ENCODE data around the gene GMDS. TPM values are rescaled to one million over a fixed set of nuclear protein-coding genes. Genes with fewer than 3 reads are reported as not detected.

The GMDS gene
- total and polyA plus RNA-seq, 2 of the 13 experiments (the other 11 are each of a cell fraction or from before 2014, with no cell fraction given), result 64.4 to 112 TPM

GRCh38 chr6:1784422-1784884 lies 461.0 kb downstream of the GMDS start (continued):
- TF ChIP-seq TFDP2 (CRISPR knock-in tag; IDR thresholded peaks at IDR 0.05), result no peak
- TF ChIP-seq ZNF280B (CRISPR knock-in tag; IDR thresholded peaks at IDR 0.05; ENCODE audit: borderline replicate concordance), result no peak
- no peak for TF ChIP-seq NCOA5 (CRISPR knock-in tag; IDR thresholded peaks at IDR 0.05)
- TF ChIP-seq MLLT10 (CRISPR knock-in tag; IDR thresholded peaks at IDR 0.05), result no peak

GRCh38 chr6:1781817-1782184 lies 463.6 kb downstream of the GMDS start:
- FAIRE-seq (no peak), ATAC-seq (no peak), DNase-seq (ENCODE audit: low spot score) (no peak)
- POLR2A ChIA-PET, result no interaction called here
- no peaks in the 10 kb centered on the region for H3K27me3 ChIP-seq (ENCODE audit: control insufficient read depth in 1 of 2, insufficient read depth in 2 of 2, low read length in 2 of 2)
- BruUV-seq (replicated peaks), result no TSS peak
- H3K9me3 ChIP-seq (ENCODE audit: low read length), result no peaks in the 10 kb centered on the region
- H2AFZ ChIP-seq (ENCODE audit: low read length), result no peak overlapping the region
- H3K4me1 ChIP-seq (ENCODE audit: insufficient read depth, low read length), result no peaks in the 10 kb centered on the region
- intact Hi-C loops (cut with micrococcal nuclease; ENCODE audit: unreplicated experiment), result no loop called here
- H3K79me2 ChIP-seq (ENCODE audit: insufficient read depth, low read length), result no peaks in the 10 kb centered on the region
- no peaks in the 10 kb centered on the region; the same call in 1 of the 2 replicates for H4K20me1 ChIP-seq (ENCODE audit: insufficient read depth, low read length)
- peaks cover 4 to 44% of the 10 kb centered on the region in 2 experiments; a peak in 4 of 5 replicates for H3K36me3 ChIP-seq (replicated peaks in 1 of 2; ENCODE audit: control insufficient read depth in 1 of 2, insufficient read depth in 2 of 2, low read length in 2 of 2)
- WGBS (ENCODE audit: low lambda C conversion rate), result 98% methylated on average over 4 of the region's 4 CpGs
- no peak overlapping the region for H3K4me3 ChIP-seq (replicated peaks in 1 of 3; ENCODE audit: insufficient read depth in 1 of 3, low read depth in 2 of 3, low read length in 3 of 3)
- CTCF ChIA-PET (ENCODE audit: low intra/inter-chr PET ratio, low total read pairs), result no interaction called here
- in situ Hi-C loops (cut with HindIII; ENCODE audit: extremely low pct_ligation_motif_present, low pct_unique_long_range_greater_than_20kb), result no loop called here
- no peak overlapping the region for H3K4me2 ChIP-seq (ENCODE audit: low read depth, low read length)
- no peak overlapping the region for H3K27ac ChIP-seq (ENCODE audit: extremely low read length, insufficient read depth, low read length)
- no peak overlapping the region for H3K9ac ChIP-seq (ENCODE audit: insufficient read depth, low read depth, low read length)
- TF ChIP-seq NFIB (CRISPR knock-in tag; IDR thresholded peaks at IDR 0.05; ENCODE audit: borderline replicate concordance) (no peak), GABPB1 (CRISPR knock-in tag; IDR thresholded peaks at IDR 0.05) (no peak), ZNF782 (CRISPR knock-in tag; IDR thresholded peaks at IDR 0.05; ENCODE audit: borderline replicate concordance) (no peak), AHDC1 (CRISPR knock-in tag; IDR thresholded peaks at IDR 0.05; ENCODE audit: borderline replicate concordance) (no peak), AFF4 (CRISPR knock-in tag; IDR thresholded peaks at IDR 0.05) (no peak), SIX4 (CRISPR knock-in tag; IDR thresholded peaks at IDR 0.05) (no peak), ELF4 (CRISPR knock-in tag; IDR thresholded peaks at IDR 0.05; ENCODE audit: borderline replicate concordance) (no peak)
